GM13977 (cell line): ENCODE results near the gene PLAGL1.

Experiments used
- DNase-seq: peaks from one replicate; pipeline ENCODE4 v3.0.0; 2012; ENCODE audit warnings: low spot score
- CTCF ChIP-seq: IDR thresholded peaks from 2 replicates; pipeline ENCODE4 v1.5.1; 2012; ENCODE audit warnings: mild to moderate bottlenecking, control low read depth; ENCODE audit not compliant: insufficient read depth; ENCODE audit errors: extremely low read depth, missing control alignments
- in situ Hi-C: fragments of 300-500 bp; cut with MboI; formaldehyde crosslinking; loops from one replicate; pipeline ENCODE4 v1.12.0; 2022; ENCODE audit warnings: low sequenced_read_pairs, low pct_unique_long_range_greater_than_20kb, mixed read lengths, inconsistent platforms; ENCODE audit not compliant: unreplicated experiment

PLAGL1 gene

GRCh38 chr6:143965503-143966171 is 42.4 kb downstream of the PLAGL1 start:
- TF ChIP-seq CTCF, result no peak
- DNase-seq, result no peak
- in situ Hi-C loops, result no loop called here

GRCh38 chr6:143964674-143965081 is 43.4 kb downstream of the PLAGL1 start:
- in situ Hi-C loops, result no loop called here
- TF ChIP-seq CTCF, result no peak
- no peak for DNase-seq

- no peak for TF ChIP-seq CTCF
- in situ Hi-C loops, result no loop called here
- DNase-seq, result no peak
Observed at GRCh38 chr6:143963158-143963919, 44.7 kb downstream of the PLAGL1 start.

- no peak for DNase-seq
- in situ Hi-C loops, result no loop called here
- no peak for TF ChIP-seq CTCF
Observed at GRCh38 chr6:143961886-143962878, 45.9 kb downstream of the PLAGL1 start.

GRCh38 chr6:143961066-143961465 is 47.0 kb downstream of the PLAGL1 start:
- no peak for DNase-seq
- no peak for TF ChIP-seq CTCF
- in situ Hi-C loops, result no loop called here

GRCh38 chr6:143959927-143960326 is 48.1 kb downstream of the PLAGL1 start:
- in situ Hi-C loops, result no loop called here
- no peak for TF ChIP-seq CTCF
- no peak for DNase-seq
